Neural progenitor cell (in vitro differentiated cells): ENCODE measurements around the gene SIX1.

Source experiments
- EZH2 ChIP-seq: fragments of 200-600 bp; sonication (generic); IDR thresholded peaks from 2 replicates; pipeline ENCODE4 v1.6.1; 2017; ENCODE audit warnings: antibody characterized with exemption, mild to moderate bottlenecking, moderate library complexity
- TF ChIP-seq, protein P1 (sequence below): fragments of 200-600 bp; sonication (generic); IDR thresholded peaks from 2 replicates; pipeline ENCODE4 v1.5.1; 2017; ENCODE audit warnings: antibody characterized with exemption, mild to moderate bottlenecking

DNA sequence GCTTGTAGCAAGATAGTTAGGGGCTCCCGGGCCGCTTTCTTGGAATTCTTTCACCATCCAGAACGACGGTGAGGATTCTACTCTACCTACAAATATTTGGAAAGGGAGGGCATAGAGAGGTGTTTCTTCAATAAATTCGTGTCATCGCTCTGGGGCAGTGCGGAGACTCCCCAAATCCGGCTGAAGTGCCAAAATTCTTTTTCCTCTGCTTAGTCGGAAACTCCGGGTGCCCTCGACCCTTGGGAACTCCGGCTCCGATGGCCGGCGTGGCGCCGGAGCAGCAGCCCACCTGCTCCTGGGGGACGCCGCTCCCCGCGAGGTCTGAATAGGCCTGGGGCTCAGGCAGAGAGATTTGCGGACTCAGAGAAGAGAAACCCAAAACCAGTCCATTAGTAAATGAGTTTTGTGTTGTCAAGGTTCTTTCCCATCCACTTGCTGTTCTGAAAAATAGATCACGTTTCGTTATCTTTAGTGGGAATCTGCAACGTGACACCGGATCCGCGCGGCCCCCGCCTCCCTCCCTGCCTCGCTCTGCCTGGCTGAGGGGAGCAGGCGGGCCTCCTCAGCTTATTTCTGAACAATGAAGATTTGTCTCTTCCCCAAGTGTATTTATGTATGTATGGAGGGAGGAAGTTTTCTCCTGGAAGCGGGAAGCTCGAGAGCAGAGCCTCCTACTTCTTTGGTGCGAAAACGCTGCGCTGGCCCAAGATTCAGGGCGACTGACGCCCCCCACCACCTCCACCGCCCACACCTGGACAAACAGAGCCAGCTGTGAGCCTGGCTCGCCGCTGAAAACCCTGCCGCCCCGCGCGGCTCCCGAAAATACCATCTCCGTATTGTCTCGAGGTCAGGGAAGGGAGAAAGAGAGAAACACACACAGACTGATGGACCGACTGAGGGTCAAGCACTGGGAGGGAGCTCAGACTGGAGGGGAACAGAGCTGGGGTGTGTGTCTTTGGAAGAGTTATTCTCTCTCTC, 3.7 kb upstream of the SIX1 start:
- TF ChIP-seq, protein P1, sequence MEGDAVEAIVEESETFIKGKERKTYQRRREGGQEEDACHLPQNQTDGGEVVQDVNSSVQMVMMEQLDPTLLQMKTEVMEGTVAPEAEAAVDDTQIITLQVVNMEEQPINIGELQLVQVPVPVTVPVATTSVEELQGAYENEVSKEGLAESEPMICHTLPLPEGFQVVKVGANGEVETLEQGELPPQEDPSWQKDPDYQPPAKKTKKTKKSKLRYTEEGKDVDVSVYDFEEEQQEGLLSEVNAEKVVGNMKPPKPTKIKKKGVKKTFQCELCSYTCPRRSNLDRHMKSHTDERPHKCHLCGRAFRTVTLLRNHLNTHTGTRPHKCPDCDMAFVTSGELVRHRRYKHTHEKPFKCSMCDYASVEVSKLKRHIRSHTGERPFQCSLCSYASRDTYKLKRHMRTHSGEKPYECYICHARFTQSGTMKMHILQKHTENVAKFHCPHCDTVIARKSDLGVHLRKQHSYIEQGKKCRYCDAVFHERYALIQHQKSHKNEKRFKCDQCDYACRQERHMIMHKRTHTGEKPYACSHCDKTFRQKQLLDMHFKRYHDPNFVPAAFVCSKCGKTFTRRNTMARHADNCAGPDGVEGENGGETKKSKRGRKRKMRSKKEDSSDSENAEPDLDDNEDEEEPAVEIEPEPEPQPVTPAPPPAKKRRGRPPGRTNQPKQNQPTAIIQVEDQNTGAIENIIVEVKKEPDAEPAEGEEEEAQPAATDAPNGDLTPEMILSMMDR = no peak
- peak; percentile 74 for TF ChIP-seq EZH2
